ENCODE results near the gene C1QTNF4. TPM values are rescaled to one million over a fixed set of nuclear protein-coding genes. Genes with fewer than 3 reads are reported as not detected.

C1QTNF4 gene
- total and polyA plus RNA-seq, 2 of the 4 experiments (the other 2 are of a cell fraction): 0.12 TPM; not detected in 1

GRCh38 chr11:47569646-47570045 is 24.6 kb downstream of the C1QTNF4 start:
- Histone ChIP-seq H3K23ac (ENCODE audit: low read depth, low read length) (no peak overlapping the region), H3K4me2 (ENCODE audit: low read depth, low read length) (no peak overlapping the region), H4K91ac (ENCODE audit: insufficient read depth, low read depth, low read length) (no peak overlapping the region), H3K56ac (ENCODE audit: extremely low read depth, insufficient read depth, low read length) (no peak overlapping the region), H4K8ac (ENCODE audit: low read depth in 2 of 2, low read length in 2 of 2) (no peak overlapping the region), H4K20me1 (ENCODE audit: insufficient read depth, low read length) (peaks cover 13% of the 10 kb centered on the region; the same call in 1 of the 2 replicates), H2AK9ac (replicated peaks; ENCODE audit: low read depth, low read length, poor library complexity) (no peak overlapping the region), H3K18ac (ENCODE audit: low read depth, low read length) (no peak overlapping the region), H3K9me1 (ENCODE audit: insufficient read depth, low read length) (peaks cover 12% of the 10 kb centered on the region), H3K4me3 (ENCODE audit: insufficient read depth, low read depth, low read length) (no peak overlapping the region), H3K79me1 (ENCODE audit: low read depth in 1 of 2, low read length in 2 of 2) (peaks cover 36 to 71% of the 10 kb centered on the region in 2 experiments), H3K27ac (ENCODE audit: insufficient read depth, low read length) (no peak overlapping the region), H3K9ac (ENCODE audit: low read depth, low read length) (no peak overlapping the region), H3K4ac (ENCODE audit: low read depth, low read length) (no peak overlapping the region), H3K14ac (replicated peaks; ENCODE audit: low read depth, low read length) (no peak overlapping the region), H3K9me3 (ENCODE audit: control insufficient read depth, insufficient read depth, low read length) (no peaks in the 10 kb centered on the region), H2BK20ac (ENCODE audit: low read depth, low read length) (no peak overlapping the region), H2BK120ac (ENCODE audit: low read depth, low read length) (no peak overlapping the region), H2AK5ac (ENCODE audit: low read depth, low read length) (no peak overlapping the region), H3K4me1 (ENCODE audit: control insufficient read depth, insufficient read depth, low read length) (peaks cover 10% of the 10 kb centered on the region), H2BK15ac (ENCODE audit: low read depth, low read length) (no peak overlapping the region), H2BK5ac (ENCODE audit: low read depth, low read length, poor library complexity, severe bottlenecking) (no peak overlapping the region), H3K27me3 (ENCODE audit: control insufficient read depth, insufficient read depth, low read length) (no peaks in the 10 kb centered on the region), H3K36me3 (ENCODE audit: control insufficient read depth, insufficient read depth, low read length) (peaks cover 25% of the 10 kb centered on the region), H4K5ac (ENCODE audit: low read depth, low read length) (no peak overlapping the region), H2AFZ (replicated peaks; ENCODE audit: low read length, poor library complexity) (no peak overlapping the region)
- intact Hi-C loops (cut with micrococcal nuclease): no loop called here
- ChIA-PET CTCF (no interaction called here), POLR2A (ENCODE audit: unreplicated experiment) (no interaction called here)
- 91% methylated on average over 6 of the region's 7 CpGs; no CpG with 5 or more reads in 1 of the 2 experiments for WGBS, 2 experiments (ENCODE audit: extremely low coverage in 2 of 2, insufficient read length in 1 of 2)
- in situ Hi-C loops (cut with MboI; ENCODE audit: low sequenced_read_pairs): no loop called here
- dilution Hi-C loops (cut with HindIII; ENCODE audit: low sequenced_read_pairs, unreplicated experiment): no loop called here
- no TSS peak for BruUV-seq (replicated peaks)
- ATAC-seq (ENCODE audit: low read depth) (no peak), DNase-seq (no peak)
- TF ChIP-seq MAFK (IDR thresholded peaks at IDR 0.05; ENCODE audit: low read depth, low read length) (no peak), BHLHE40 (IDR thresholded peaks at IDR 0.05; ENCODE audit: low read depth, low read length) (no peak), ELK1 (IDR thresholded peaks at IDR 0.05; ENCODE audit: borderline replicate concordance, low read depth, low read length) (no peak), CHD1 (IDR thresholded peaks at IDR 0.05; ENCODE audit: low read depth, low read length) (no peak)
